D721Med (cell line): ENCODE measurements around the gene DNAJC8.

Source experiments
- DNase-seq: peaks from one replicate; pipeline ENCODE4 v3.0.0; 2011; ENCODE audit warnings: low spot score; ENCODE audit not compliant: insufficient read length
- FAIRE-seq: peaks from 2 replicates; lab custom pipeline; 2011; peaks lifted over from hg19 to GRCh38; lab: Jason Lieb, UNC
- CTCF ChIP-seq: IDR thresholded peaks from 2 replicates; pipeline ENCODE4 v1.5.1; 2012; ENCODE audit warnings: mild to moderate bottlenecking, control low read depth; ENCODE audit not compliant: insufficient read depth; ENCODE audit errors: missing control alignments

DNAJC8 gene

GRCh38 chr1:28273216-28273860 lies 40.5 kb upstream of the DNAJC8 start:
- no peak for FAIRE-seq
- no peak for DNase-seq
- no peak for TF ChIP-seq CTCF

DNA sequence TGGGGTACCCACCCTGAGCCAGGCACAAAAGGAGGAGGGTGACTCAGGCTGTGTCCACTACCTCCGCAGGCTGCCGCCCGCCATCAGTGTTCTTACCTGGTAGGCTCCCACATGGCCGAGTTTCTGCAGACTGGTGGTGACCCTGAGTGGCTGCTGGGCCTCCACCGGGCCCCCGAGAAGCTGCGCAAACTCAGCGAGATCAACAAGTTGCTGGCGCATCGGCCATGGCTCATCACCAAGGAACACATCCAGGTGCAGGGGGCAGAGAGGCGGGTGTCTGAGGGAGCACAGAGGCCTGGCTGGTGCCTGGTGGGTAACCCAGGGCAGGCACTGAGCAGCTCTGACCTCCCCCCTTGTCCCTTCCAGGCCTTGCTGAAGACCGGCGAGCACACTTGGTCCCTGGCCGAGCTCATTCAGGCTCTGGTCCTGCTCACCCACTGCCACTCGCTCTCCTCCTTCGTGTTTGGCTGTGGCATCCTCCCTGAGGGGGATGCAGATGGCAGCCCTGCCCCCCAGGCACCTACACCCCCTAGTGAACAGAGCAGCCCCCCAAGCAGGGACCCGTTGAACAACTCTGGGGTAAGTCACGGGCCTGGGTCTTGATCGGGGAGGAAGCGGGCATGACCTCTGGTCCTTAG lies 39.5 kb upstream of the DNAJC8 start:
- FAIRE-seq (no peak), DNase-seq (no peak)
- TF ChIP-seq CTCF, result no peak

- DNase-seq (no peak), FAIRE-seq (no peak)
Measured at GRCh38 chr1:28269529-28269928, 36.7 kb upstream of the DNAJC8 start.

GRCh38 chr1:28267633-28268032 lies 34.8 kb upstream of the DNAJC8 start:
- DNase-seq, result no peak
- FAIRE-seq, result no peak
- no peak for TF ChIP-seq CTCF

More at GRCh38 chr1:28269529-28269928, 36.7 kb upstream of the DNAJC8 start:
- no peak for TF ChIP-seq CTCF

DNA sequence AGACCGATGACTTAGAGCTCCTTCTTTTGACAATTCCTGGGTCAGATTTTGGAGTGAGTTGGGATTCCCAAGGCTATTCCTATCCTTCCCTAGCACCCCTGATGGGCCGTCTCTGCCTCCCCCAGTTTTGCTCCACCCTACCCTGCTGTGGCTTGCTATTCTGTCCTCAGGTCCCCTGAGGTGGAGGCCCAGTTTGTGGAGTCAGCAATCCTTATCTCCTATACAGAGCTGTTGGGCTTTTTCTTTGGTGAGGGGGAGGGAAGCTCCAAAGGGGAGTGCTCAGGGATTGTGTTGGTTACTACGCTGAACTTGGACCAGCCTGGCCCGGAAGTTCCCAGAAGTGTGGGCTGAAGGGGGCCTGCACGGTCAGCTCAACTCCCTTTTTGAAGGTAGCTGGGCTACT lies 34.1 kb upstream of the DNAJC8 start:
- no peak for TF ChIP-seq CTCF
- FAIRE-seq (no peak), DNase-seq (no peak)

DNA sequence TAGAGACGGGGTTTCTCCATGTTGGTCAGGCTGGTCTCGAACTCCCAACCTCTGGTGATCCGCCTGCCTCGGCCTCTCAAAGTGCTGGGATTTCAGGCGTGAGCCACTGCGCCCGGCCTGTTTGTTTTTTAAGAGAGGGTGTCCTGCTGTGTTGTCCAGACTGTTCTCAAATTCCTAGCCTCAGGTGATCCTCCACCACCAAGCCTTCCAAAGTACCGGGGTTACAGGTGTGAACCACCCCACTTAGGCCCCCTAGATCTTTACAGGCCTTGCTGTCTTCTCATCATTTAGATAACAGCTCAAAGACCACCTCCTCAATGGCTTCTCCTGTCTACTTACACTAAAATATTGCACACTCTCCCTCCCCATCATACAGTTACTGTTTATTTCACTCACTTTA lies 32.7 kb upstream of the DNAJC8 start:
- DNase-seq, result no peak
- TF ChIP-seq CTCF, result no peak
- FAIRE-seq, result no peak

DNA sequence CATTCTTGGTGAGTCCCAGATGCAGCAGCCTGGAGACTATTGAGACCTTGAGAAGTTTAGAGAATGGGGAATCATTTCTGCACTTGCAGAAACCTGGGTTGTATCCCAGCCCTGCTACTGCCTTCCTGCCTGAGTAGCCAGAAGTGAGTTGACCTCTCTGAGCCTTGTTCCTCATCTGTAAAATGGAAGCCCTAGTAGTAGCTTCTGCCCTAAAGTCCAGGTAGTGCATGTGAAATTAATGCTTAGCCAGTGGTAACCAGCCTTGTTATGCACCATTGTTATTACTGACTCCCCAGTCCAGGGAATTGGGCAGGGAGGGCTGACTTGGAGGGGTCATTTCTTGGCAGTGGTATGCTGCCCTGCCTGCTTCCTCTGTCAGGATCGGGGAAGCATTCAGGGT lies 32.1 kb upstream of the DNAJC8 start:
- no peak for TF ChIP-seq CTCF
- FAIRE-seq (no peak), DNase-seq (no peak)
